ENCODE data around the gene IL1F10. TPM values are rescaled to one million over a fixed set of nuclear protein-coding genes. Genes with fewer than 3 reads are reported as not detected.

Gene IL1F10
- total and polyA plus RNA-seq, 2 of the 13 experiments (the other 11 are each of a cell fraction or from before 2014, with no cell fraction given), result not detected

GRCh38 chr2:113104054-113104611 lies 36.4 kb downstream of the IL1F10 start:
- Histone ChIP-seq H3K27me3 (ENCODE audit: control insufficient read depth in 1 of 2, insufficient read depth in 2 of 2, low read length in 2 of 2) (peaks cover 0 to 19% of the 10 kb centered on the region in 2 experiments; a peak in 3 of 5 replicates), H2AFZ (ENCODE audit: low read length) (no peak overlapping the region), H3K4me2 (ENCODE audit: low read depth, low read length) (no peak overlapping the region), H3K9me3 (ENCODE audit: low read length) (no peaks in the 10 kb centered on the region), H3K36me3 (replicated peaks in 1 of 2; ENCODE audit: control insufficient read depth in 1 of 2, insufficient read depth in 2 of 2, low read length in 2 of 2) (no peaks in the 10 kb centered on the region), H3K79me2 (ENCODE audit: insufficient read depth, low read length) (no peaks in the 10 kb centered on the region), H4K20me1 (ENCODE audit: insufficient read depth, low read length) (no peaks in the 10 kb centered on the region), H3K27ac (ENCODE audit: extremely low read length, insufficient read depth, low read length) (no peak overlapping the region), H3K4me1 (ENCODE audit: insufficient read depth, low read length) (no peaks in the 10 kb centered on the region), H3K4me3 (replicated peaks in 1 of 3; ENCODE audit: insufficient read depth in 1 of 3, low read depth in 2 of 3, low read length in 3 of 3) (no peak overlapping the region), H3K9ac (ENCODE audit: insufficient read depth, low read depth, low read length) (no peak overlapping the region)
- in situ Hi-C loops (cut with HindIII; ENCODE audit: extremely low pct_ligation_motif_present, low pct_unique_long_range_greater_than_20kb) (no loop called here), intact Hi-C loops (cut with micrococcal nuclease; ENCODE audit: unreplicated experiment) (no loop called here)
- FAIRE-seq, result no peak
- POLR2A ChIA-PET, result interaction anchor here (1.7 kb wide), 1 partner anchor 10 kb away, joined by 5 read pairs; no protein-coding TSS in a partner anchor
- CTCF ChIA-PET (ENCODE audit: low intra/inter-chr PET ratio, low total read pairs), result no interaction called here
- 54% methylated on average over 3 of the region's 3 CpGs for WGBS (ENCODE audit: low lambda C conversion rate)
- no TSS peak for BruUV-seq (replicated peaks)
- no peak for DNase-seq (ENCODE audit: low spot score)
- ATAC-seq, result no peak
- TF ChIP-seq ZXDC (CRISPR knock-in tag; IDR thresholded peaks at IDR 0.05) (no peak), HBP1 (CRISPR knock-in tag; IDR thresholded peaks at IDR 0.05; ENCODE audit: low read depth) (no peak), AGO2 (optimal IDR thresholded peaks at IDR 0.05; ENCODE audit: low read depth, low read length) (no peak), ZFP62 (CRISPR knock-in tag; IDR thresholded peaks at IDR 0.05) (no peak), KDM3A (CRISPR knock-in tag; IDR thresholded peaks at IDR 0.05; ENCODE audit: low read depth) (no peak), THAP9 (CRISPR knock-in tag; IDR thresholded peaks at IDR 0.05; ENCODE audit: borderline replicate concordance) (no peak), ZNF484 (CRISPR knock-in tag; IDR thresholded peaks at IDR 0.05; ENCODE audit: borderline replicate concordance, low read depth) (no peak), AKNA (CRISPR knock-in tag; IDR thresholded peaks at IDR 0.05; ENCODE audit: borderline replicate concordance) (no peak)

Data from HepG2 (cell line).